HCT116 (cell line): ENCODE results near the gene PRKCD.

Experiments used
- EGR1 ChIP-seq: IDR thresholded peaks from 2 replicates; pipeline ENCODE4 v1.6.1; 2012; ENCODE audit warnings: low read depth
- EZH2 ChIP-seq: fragments of 200-600 bp; sonication (generic); IDR thresholded peaks from 2 replicates; pipeline ENCODE4 v1.6.1; 2017; ENCODE audit warnings: antibody characterized with exemption, mixed run types
- MAX ChIP-seq: IDR thresholded peaks from 2 replicates; pipeline ENCODE4 v1.6.1; 2012
- POLR2A ChIP-seq: IDR thresholded peaks from 2 replicates; pipeline ENCODE4 v1.7.0; 2011; ENCODE audit warnings: borderline replicate concordance; ENCODE audit not compliant: insufficient read depth, insufficient read length; ENCODE audit errors: extremely low read depth
- RAD21 ChIP-seq: IDR thresholded peaks from 2 replicates; pipeline ENCODE4 v1.6.1; 2012; ENCODE audit warnings: low read depth, mild to moderate bottlenecking
- SP1 ChIP-seq: IDR thresholded peaks from 2 replicates; pipeline ENCODE4 v1.6.1; 2012; ENCODE audit warnings: low read depth
- ZFX ChIP-seq: fragments of 450-650 bp; IDR thresholded peaks from 2 replicates; pipeline ENCODE4 v1.6.1; 2017
- TF ChIP-seq, protein P1 (sequence below): IDR thresholded peaks from 2 replicates; pipeline ENCODE4 v1.6.1; 2012; ENCODE audit warnings: low read depth
- TF ChIP-seq, protein P2 (sequence below), 3 experiments: fragments of 200-600 bp in 1 of 3; sonication (generic) in 1 of 3; IDR thresholded peaks in 2 of 3; conservative IDR thresholded peaks in 1 of 3; 2 replicates each; pipeline ENCODE4 v1.5.1; 2012 to 2017; ENCODE audit warnings: low read depth in 2 of 3, low read length in 2 of 3, antibody characterized with exemption in 1 of 3, borderline replicate concordance in 1 of 3, control low read depth in 1 of 3, mild to moderate bottlenecking in 1 of 3, mixed read lengths in 1 of 3, mixed run types in 1 of 3, moderate library complexity in 1 of 3; ENCODE audit not compliant: insufficient read depth in 1 of 3

GRCh38 chr3:53151465-53151864, 9.5 kb upstream of the PRKCD start:
- TF ChIP-seq EZH2 (no peak), POLR2A (no peak), RAD21 (no peak), ZFX (no peak), MAX (no peak), EGR1 (no peak), SP1 (no peak)
- TF ChIP-seq, protein P1, sequence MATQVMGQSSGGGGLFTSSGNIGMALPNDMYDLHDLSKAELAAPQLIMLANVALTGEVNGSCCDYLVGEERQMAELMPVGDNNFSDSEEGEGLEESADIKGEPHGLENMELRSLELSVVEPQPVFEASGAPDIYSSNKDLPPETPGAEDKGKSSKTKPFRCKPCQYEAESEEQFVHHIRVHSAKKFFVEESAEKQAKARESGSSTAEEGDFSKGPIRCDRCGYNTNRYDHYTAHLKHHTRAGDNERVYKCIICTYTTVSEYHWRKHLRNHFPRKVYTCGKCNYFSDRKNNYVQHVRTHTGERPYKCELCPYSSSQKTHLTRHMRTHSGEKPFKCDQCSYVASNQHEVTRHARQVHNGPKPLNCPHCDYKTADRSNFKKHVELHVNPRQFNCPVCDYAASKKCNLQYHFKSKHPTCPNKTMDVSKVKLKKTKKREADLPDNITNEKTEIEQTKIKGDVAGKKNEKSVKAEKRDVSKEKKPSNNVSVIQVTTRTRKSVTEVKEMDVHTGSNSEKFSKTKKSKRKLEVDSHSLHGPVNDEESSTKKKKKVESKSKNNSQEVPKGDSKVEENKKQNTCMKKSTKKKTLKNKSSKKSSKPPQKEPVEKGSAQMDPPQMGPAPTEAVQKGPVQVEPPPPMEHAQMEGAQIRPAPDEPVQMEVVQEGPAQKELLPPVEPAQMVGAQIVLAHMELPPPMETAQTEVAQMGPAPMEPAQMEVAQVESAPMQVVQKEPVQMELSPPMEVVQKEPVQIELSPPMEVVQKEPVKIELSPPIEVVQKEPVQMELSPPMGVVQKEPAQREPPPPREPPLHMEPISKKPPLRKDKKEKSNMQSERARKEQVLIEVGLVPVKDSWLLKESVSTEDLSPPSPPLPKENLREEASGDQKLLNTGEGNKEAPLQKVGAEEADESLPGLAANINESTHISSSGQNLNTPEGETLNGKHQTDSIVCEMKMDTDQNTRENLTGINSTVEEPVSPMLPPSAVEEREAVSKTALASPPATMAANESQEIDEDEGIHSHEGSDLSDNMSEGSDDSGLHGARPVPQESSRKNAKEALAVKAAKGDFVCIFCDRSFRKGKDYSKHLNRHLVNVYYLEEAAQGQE: no peak
- TF ChIP-seq, protein P2, sequence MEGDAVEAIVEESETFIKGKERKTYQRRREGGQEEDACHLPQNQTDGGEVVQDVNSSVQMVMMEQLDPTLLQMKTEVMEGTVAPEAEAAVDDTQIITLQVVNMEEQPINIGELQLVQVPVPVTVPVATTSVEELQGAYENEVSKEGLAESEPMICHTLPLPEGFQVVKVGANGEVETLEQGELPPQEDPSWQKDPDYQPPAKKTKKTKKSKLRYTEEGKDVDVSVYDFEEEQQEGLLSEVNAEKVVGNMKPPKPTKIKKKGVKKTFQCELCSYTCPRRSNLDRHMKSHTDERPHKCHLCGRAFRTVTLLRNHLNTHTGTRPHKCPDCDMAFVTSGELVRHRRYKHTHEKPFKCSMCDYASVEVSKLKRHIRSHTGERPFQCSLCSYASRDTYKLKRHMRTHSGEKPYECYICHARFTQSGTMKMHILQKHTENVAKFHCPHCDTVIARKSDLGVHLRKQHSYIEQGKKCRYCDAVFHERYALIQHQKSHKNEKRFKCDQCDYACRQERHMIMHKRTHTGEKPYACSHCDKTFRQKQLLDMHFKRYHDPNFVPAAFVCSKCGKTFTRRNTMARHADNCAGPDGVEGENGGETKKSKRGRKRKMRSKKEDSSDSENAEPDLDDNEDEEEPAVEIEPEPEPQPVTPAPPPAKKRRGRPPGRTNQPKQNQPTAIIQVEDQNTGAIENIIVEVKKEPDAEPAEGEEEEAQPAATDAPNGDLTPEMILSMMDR (IDR thresholded peaks at IDR 0.05 in 2 of 3, conservative IDR thresholded peaks at IDR 0.05 in 1 of 3; ENCODE audit: borderline replicate concordance in 1 of 3, insufficient read depth in 1 of 3, low read depth in 2 of 3, low read length in 2 of 3): no peak
